Body of pancreas (tissue), 4 donors: ENCODE data around the gene EFNA5.

Experiments
- POLR2A ChIP-seq, 3 donors: fragments of 450-650 bp; IDR thresholded peaks; one replicate each; pipeline ENCODE4 v1.6.1; 2016; ENCODE audit warnings: antibody characterized with exemption in 3 of 3, mild to moderate bottlenecking in 2 of 3
- TF ChIP-seq, protein P1 (sequence below), 7 experiments: fragments of 450-650 bp in 4 of 7; fragments of 200-600 bp in 3 of 7; sonication (generic) in 3 of 7; IDR thresholded peaks; one replicate each; pipeline ENCODE4 v1.5.1; 2016 to 2019; ENCODE audit warnings: antibody characterized with exemption in 7 of 7

GRCh38 chr5:107700481-107700880 is 29.7 kb upstream of the EFNA5 start:
- TF ChIP-seq, protein P1, sequence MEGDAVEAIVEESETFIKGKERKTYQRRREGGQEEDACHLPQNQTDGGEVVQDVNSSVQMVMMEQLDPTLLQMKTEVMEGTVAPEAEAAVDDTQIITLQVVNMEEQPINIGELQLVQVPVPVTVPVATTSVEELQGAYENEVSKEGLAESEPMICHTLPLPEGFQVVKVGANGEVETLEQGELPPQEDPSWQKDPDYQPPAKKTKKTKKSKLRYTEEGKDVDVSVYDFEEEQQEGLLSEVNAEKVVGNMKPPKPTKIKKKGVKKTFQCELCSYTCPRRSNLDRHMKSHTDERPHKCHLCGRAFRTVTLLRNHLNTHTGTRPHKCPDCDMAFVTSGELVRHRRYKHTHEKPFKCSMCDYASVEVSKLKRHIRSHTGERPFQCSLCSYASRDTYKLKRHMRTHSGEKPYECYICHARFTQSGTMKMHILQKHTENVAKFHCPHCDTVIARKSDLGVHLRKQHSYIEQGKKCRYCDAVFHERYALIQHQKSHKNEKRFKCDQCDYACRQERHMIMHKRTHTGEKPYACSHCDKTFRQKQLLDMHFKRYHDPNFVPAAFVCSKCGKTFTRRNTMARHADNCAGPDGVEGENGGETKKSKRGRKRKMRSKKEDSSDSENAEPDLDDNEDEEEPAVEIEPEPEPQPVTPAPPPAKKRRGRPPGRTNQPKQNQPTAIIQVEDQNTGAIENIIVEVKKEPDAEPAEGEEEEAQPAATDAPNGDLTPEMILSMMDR (IDR thresholded peaks at IDR 0.05) = no peak
- no peak for TF ChIP-seq POLR2A (IDR thresholded peaks at IDR 0.05)
